ACHN (cell line): ENCODE data around the gene ZNF264.
"Not testable (repeated sequence)": the region's sequence is repeated elsewhere in the genome, so short reads cannot be mapped to it uniquely, and the experiment has no call there.

Experiments used
- DNase-seq: peaks from one replicate; pipeline ENCODE4 v3.0.0-alpha.2; 2015
- in situ Hi-C: cut with HindIII; loops from 2 replicates; pipeline ENCODE4 v1.10.0; 2017; ENCODE audit warnings: low sequenced_read_pairs, low pct_ligation_motif_present, low pct_unique_long_range_greater_than_20kb

Gene ZNF264

DNA sequence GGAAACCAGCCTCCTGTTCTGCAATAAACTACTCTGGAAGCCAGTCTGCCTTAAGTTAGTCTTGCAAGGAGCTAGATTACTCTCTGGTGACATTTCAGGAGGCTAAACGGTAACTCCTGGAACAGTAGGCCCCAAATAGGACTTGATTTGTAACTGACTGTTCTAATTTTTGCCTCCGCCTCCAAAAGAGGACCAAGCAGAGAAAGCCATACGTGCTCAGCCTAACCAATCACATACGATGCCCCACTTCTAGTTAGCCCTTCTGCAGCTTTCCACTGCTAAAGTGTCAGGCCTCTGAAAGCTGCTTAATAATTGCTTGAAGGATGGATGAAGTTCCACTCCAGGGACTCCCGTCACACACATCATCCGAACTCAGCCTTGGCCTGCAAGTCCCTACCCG is 49.9 kb downstream of the ZNF264 start:
- in situ Hi-C loops, result no loop called here
- DNase-seq, result peak; percentile 2

DNA sequence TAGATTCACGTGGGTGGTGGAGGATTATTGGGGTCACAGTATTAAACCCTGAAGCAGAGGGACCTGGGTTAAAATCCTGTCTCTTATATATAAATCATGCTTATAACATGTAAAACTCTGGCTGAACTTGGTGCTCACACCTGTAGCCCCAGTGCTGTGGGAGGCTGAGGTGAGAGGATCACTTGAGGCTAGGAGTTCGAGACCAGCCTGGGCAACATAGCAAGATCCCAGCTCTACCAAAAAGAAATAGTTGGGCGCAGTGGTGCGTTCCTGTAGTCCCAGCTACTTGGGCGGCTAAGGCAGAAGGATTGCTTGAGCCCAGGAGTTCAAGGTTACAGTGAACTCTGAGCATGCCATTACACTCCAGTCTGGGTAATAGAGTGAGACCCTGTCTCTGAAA is 51.5 kb downstream of the ZNF264 start:
- in situ Hi-C loops, result no loop called here
- DNase-seq, result no peak

GRCh38 chr19:57244513-57244912 is 53.2 kb downstream of the ZNF264 start:
- no peak for DNase-seq
- in situ Hi-C loops, result no loop called here

DNA sequence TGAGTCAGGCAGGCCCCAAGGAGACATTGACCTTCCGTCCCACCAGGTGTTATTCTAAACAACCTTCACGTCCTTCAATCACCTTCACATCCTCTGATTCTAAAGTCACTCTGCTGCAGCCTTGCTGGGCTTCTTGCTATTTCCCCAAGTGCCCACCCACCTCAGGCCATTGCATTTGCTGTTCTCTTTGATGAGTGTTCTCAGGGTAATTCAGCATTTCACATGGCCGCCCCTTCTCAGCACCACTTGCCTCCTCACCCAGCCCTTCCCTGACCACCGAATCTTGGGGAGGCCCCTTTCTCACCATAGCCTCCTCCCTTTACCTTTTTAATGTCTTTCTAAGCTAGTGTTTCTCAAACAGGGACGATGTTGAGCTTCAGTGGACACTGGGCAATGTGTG is 53.8 kb downstream of the ZNF264 start:
- DNase-seq, result no peak
- in situ Hi-C loops, result no loop called here

DNA sequence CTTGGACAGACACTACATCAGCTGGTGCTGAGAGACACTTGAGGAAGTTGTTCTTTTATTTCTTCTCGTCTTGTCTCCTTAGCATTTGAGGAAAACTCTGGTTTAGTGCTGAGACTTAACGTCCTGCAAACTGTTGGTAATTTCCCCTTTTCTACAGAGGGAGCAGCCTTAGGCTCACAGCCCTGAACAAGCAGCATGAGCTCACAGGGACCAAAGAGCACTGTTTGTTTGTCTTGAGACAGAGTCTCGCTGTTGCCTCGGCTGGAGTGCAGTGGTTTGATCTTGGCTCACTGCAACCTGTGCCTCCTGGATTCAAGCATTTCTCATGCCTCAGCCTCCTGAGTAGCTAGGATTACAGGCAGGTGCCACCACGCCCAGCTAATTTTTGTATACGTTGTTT is 54.7 kb downstream of the ZNF264 start:
- in situ Hi-C loops, result no loop called here
- DNase-seq, result no peak

DNA sequence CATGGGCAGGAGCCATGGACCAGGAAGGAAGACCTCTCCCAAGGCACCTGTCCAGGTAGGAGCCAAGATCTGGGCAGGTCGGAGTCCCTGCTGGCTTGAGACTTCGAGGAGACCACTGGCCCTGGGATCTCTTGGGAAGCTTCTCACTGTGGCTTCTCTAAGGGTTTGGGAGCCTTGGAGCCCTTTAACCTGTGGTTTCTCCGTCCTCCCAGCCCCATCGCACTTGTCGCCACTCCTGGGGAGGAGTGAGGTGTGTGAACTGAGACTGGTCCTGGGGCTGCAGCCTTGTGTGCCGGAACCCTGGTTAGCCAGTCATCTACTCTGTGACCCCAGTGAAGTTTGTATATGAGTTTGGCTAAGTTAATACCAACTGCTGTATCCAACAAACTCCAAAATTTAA is 57.3 kb downstream of the ZNF264 start:
- in situ Hi-C loops, result no loop called here
- DNase-seq, result no peak

DNA sequence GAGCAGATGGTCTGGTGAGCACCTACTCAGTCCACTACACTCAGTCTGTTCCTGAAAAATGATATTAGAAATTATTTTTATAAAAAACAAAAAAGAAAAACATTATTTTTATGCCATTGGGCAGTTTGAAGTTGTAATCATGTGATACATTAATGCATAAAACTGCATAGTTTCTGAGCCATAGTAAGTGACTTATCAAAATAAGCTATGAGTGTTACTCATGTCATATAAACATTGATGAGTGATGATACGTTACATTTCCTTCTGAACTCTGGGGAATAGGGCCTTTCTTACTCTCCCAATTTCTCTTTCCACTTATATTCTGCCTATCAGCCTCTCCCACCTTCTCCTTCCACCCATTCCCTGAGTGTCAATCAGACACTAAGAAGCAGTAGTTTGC is 58.0 kb downstream of the ZNF264 start:
- DNase-seq, result no peak
- in situ Hi-C loops, result no loop called here

DNA sequence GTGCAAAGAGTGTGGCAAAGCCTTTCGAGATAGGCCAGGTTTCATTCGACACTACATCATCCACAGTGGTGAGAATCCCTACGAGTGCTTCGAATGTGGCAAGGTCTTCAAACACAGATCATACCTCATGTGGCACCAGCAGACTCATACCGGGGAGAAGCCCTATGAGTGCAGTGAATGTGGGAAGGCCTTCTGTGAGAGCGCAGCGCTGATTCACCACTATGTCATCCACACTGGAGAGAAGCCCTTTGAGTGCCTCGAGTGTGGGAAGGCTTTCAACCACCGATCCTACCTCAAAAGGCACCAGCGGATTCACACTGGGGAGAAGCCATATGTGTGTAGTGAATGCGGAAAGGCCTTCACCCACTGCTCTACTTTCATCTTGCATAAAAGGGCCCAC is 62.5 kb downstream of the ZNF264 start:
- DNase-seq, in situ Hi-C loops: not testable (repeated sequence)

DNA sequence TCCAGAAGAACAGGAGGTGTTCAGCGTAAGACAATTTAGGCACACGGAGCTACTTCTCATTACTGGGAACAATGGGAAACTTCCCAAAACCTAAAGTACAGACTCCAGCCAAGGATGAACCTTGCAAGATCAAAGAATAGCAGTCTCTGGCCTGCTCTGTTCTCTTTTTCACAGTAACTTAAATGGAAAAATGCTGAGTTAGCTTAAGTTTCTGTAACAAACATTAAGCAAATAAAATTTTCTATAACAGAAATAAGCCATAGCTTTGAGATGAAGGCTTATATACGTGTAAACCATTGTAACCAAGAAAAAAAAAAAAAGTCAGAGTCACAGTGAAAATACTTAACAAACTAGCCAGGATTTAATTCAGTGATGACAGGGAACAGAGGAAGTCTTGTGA is 70.7 kb downstream of the ZNF264 start:
- in situ Hi-C loops, result no loop called here
- DNase-seq, result no peak

GRCh38 chr19:57263244-57263741 is 72.0 kb downstream of the ZNF264 start:
- DNase-seq, result no peak
- in situ Hi-C loops, result no loop called here

DNA sequence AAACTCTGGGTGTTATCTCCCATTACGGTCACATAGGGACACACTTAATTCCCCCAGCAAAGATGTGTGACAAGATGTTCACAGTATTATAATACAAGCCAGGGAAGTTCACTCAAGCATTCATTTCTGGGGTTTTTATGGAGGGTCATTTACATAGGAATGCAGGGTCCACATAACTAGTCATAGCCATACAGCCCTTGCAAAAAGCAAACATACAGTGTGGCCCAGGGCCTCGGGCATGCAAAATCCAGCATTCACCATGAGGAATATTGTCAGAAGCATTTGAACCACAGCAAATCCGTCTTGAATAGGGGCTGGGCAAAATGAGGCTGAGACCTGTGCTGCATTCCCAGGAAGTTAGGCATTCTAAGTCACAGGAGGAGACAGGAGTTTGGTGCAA is 76.0 kb downstream of the ZNF264 start:
- DNase-seq, result no peak
- in situ Hi-C loops, result no loop called here

GRCh38 chr19:57269515-57270250 is 78.4 kb downstream of the ZNF264 start:
- DNase-seq, result no peak
- in situ Hi-C loops, result no loop called here

GRCh38 chr19:57271280-57271679 is 80.0 kb downstream of the ZNF264 start:
- in situ Hi-C loops, result no loop called here
- no peak for DNase-seq
